Measurements from ENCODE around the gene CERK.

Gene CERK

DNA sequence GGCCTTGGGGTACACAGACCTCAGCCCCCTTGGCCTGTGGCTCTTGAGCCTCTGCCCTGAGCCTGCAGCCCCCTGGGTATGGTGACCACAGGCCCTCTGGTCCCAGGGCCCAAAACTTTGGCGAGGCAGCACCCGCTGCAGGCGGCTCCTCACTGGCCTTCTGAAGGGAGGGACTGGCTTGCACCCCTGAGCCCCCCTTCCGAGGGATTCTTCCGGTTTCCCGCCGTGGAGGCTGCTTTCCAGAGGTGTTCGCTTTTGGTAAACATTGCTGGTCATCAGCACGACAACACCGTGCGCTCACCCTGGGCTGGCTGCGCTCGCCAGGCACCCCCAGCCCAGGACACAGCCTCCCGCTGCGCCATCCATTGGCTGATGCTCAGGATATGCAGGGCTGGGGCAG is 75.8 kb downstream of the CERK start:
- TF ChIP-seq POLR2AphosphoS5 (IDR thresholded peaks at IDR 0.05; ENCODE audit: low read depth, low read length) (no peak), TAF1 (IDR thresholded peaks at IDR 0.05; ENCODE audit: borderline replicate concordance, low read depth, low read length) (no peak), POLR2A (IDR thresholded peaks at IDR 0.05; ENCODE audit: low read depth, low read length) (no peak)
- DNase-seq (ENCODE audit: insufficient read length), result no peak
- FAIRE-seq, result no peak

DNA sequence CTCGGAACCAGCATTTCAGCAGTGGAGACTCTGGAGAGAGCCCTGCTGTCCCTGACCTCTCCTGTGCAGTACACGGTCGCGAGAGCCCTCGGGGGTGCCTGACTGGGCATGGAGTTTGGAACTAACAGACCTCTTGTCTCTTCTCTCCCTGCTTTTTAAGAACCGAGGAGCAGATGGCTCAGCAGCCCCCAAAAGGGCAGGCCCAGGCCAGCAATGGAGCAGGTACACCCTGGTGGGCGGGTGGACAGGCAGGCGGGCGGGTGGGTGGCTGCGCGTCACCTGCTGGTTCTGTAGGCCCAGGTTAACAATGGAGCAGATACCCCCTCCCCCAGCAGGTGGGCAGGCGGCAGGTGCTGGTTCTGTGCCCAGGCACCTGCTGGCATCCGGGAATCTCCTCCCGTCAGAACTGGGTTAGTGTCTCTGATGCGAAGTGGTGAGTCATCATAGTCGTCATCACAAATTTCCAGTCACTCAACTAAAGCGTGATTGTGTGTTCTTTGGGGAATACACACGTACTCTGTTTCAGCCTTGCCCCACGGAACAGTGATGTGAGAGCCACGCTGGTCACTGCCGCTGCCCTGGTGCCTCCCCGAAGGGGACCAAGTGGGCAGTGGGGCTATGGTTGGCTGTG is 76.7 kb downstream of the CERK start:
- FAIRE-seq, result no peak
- no peak for DNase-seq (ENCODE audit: insufficient read length)
- TF ChIP-seq POLR2A (IDR thresholded peaks at IDR 0.05; ENCODE audit: low read depth, low read length), result no peak
- TF ChIP-seq POLR2AphosphoS5 (IDR thresholded peaks at IDR 0.05; ENCODE audit: low read depth, low read length), result no peak
- no peak for TF ChIP-seq TAF1 (IDR thresholded peaks at IDR 0.05; ENCODE audit: borderline replicate concordance, low read depth, low read length)

DNA sequence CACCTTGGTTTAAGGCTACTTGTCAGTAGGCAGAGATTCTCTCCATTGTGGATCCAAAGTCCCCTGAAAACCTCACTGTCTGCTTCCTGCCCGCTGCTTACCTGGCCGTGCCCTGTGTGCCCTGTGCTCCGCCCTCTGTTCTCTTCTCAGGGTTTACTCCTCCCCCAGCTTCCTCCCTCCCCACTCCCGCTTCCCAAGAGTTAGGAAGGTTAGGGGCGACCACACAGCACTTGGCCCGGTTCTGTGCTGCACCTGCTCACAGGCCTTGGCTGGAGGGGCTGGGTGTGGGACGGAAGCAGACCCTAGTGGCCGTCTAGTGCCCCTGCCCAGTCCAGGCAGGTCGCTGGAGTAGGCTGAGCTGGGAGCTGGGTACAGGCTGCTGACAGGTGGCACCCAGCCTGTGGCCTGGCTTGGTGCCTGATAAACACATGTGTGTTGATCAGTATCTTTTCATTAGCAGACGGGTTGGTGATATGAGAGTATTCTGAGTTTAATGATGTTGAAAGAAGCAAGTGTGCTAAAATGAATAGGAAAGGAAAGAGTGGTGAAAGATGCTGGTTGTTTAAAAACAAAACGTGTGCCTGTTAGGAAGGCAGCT is 77.3 kb downstream of the CERK start:
- TF ChIP-seq TAF1 (IDR thresholded peaks at IDR 0.05; ENCODE audit: borderline replicate concordance, low read depth, low read length) (no peak), POLR2AphosphoS5 (IDR thresholded peaks at IDR 0.05; ENCODE audit: low read depth, low read length) (no peak), POLR2A (IDR thresholded peaks at IDR 0.05; ENCODE audit: low read depth, low read length) (no peak)
- FAIRE-seq, result no peak
- DNase-seq (ENCODE audit: insufficient read length), result no peak

DNA sequence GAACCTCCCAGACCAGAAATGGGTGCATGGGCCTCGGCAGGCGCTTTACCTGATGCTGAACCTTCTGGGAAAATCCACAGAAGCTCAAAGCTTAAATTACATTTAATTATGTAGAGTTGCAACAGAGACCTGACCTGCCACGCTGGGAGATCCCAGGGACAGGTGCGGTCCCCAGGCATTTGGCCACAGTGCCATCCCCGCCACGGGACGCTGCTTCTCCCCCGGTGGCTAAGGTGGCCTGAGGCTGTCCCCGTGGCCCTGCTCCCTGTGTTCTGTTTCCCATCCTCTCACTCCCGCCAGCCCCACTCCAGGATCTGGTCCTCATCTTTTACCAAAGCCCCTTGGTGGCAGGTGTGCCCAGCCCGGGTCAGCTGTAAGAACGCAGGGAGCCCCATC is 78.3 kb downstream of the CERK start:
- FAIRE-seq (no peak), DNase-seq (ENCODE audit: insufficient read length) (no peak)
- no peak for TF ChIP-seq TAF1 (IDR thresholded peaks at IDR 0.05; ENCODE audit: borderline replicate concordance, low read depth, low read length)
- TF ChIP-seq POLR2AphosphoS5 (IDR thresholded peaks at IDR 0.05; ENCODE audit: low read depth, low read length), result no peak
- no peak for TF ChIP-seq POLR2A (IDR thresholded peaks at IDR 0.05; ENCODE audit: low read depth, low read length)

DNA sequence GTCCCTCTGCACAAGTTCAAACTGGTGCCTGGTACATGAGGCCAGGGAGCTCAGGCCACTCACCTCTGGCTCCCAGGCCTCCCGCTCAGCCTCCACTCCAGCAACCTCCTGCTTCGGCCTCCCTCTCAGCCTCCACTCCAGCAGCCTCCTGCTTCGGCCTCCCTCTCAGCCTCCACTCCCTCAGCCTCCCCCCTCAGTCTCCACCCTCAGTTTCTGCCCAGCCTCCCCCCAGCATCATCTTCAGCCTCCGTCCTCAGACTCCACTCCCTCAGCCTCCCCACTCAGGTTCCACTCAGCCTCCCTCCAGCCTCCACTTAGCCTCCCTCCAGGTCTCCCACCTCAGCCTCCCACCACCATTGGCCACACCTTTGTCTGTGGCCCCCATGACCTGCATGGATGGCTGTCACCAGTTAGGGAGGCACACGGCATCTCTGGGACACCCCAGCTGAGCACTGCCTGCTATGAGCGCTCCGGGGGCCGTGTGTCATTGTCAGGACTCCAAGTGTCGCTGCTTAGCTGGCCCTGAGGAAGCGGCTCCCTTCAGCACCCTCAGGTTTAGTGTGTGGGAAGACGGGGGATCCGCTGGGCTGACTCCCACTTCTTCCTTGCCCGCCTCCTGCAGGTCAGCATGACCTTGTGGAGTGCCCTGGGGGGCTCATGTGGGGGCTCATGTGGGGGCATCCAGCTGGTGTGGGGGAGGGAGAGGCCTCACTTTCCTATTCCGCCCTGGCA is 78.8 kb downstream of the CERK start:
- DNase-seq (ENCODE audit: insufficient read length) (no peak), FAIRE-seq (no peak)
- TF ChIP-seq TAF1 (IDR thresholded peaks at IDR 0.05; ENCODE audit: borderline replicate concordance, low read depth, low read length) (no peak), POLR2AphosphoS5 (IDR thresholded peaks at IDR 0.05; ENCODE audit: low read depth, low read length) (no peak), POLR2A (IDR thresholded peaks at IDR 0.05; ENCODE audit: low read depth, low read length) (no peak)

DNA sequence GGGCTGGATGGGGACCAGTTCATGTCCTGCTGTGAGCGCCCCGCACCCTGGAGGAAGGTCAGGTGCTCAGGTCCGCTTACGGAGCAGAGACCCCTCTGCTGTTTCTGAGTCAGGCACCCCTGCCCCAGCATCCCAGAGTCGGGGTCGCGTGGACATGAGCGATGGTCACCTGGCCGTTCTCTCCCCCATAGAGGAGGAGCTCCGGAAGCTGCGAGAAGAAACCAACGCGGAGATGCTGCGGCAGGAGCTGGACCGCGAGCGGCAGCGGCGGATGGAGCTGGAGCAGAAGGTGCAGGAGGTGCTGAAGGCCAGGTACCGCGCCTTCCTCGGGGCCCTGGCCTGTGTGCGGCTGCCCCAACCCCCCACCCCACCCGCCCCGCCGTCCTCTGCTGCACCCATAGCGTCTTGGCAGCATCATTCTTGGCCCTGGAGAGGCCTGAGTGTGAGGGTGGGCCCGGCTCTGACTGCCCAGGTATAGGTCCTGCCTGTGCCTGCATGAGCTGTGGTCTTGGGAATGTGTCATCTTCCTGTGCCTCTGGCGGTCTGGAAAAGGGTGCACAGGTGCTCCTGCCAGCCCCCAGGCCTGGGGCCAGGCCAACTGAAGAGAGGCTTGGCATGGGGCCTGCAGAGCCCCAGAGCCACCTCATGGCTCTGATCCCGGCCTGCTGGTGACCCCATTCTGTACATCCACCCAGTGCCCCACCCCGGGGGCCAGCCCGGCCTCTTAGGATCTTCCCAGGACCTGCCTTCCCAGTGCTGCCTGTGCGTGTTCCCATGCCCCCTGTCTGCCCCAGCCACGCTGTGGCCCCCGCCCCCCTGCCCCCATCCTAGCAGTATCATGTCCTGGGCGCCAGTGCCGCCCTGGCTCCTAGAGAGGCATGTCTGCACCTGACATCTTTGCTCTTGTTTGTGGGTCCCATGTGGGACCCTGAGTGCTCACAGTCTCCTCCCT is 79.8 kb downstream of the CERK start:
- TF ChIP-seq POLR2A (IDR thresholded peaks at IDR 0.05; ENCODE audit: low read depth, low read length) (no peak), POLR2AphosphoS5 (IDR thresholded peaks at IDR 0.05; ENCODE audit: low read depth, low read length) (no peak), TAF1 (IDR thresholded peaks at IDR 0.05; ENCODE audit: borderline replicate concordance, low read depth, low read length) (no peak)
- DNase-seq (ENCODE audit: insufficient read length) (no peak), FAIRE-seq (no peak)

DNA sequence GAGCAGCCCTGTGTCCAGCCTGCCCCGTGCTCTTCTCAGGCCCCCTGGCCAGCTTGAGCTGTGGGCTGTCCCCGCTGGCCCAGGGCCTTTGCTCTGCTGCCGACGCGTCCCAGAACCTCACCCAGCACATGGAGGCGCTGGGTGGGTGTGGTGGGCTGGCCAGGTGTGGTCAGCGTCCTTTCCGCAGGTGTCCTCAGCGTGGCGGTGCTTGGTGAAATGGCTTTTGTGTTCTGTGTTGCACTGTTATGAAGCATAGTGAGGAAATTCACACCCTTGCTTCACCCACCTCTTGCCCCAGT is 80.4 kb downstream of the CERK start:
- no peak for FAIRE-seq
- no peak for DNase-seq (ENCODE audit: insufficient read length)
- TF ChIP-seq TAF1 (IDR thresholded peaks at IDR 0.05; ENCODE audit: borderline replicate concordance, low read depth, low read length) (no peak), POLR2AphosphoS5 (IDR thresholded peaks at IDR 0.05; ENCODE audit: low read depth, low read length) (no peak), POLR2A (IDR thresholded peaks at IDR 0.05; ENCODE audit: low read depth, low read length) (no peak)

DNA sequence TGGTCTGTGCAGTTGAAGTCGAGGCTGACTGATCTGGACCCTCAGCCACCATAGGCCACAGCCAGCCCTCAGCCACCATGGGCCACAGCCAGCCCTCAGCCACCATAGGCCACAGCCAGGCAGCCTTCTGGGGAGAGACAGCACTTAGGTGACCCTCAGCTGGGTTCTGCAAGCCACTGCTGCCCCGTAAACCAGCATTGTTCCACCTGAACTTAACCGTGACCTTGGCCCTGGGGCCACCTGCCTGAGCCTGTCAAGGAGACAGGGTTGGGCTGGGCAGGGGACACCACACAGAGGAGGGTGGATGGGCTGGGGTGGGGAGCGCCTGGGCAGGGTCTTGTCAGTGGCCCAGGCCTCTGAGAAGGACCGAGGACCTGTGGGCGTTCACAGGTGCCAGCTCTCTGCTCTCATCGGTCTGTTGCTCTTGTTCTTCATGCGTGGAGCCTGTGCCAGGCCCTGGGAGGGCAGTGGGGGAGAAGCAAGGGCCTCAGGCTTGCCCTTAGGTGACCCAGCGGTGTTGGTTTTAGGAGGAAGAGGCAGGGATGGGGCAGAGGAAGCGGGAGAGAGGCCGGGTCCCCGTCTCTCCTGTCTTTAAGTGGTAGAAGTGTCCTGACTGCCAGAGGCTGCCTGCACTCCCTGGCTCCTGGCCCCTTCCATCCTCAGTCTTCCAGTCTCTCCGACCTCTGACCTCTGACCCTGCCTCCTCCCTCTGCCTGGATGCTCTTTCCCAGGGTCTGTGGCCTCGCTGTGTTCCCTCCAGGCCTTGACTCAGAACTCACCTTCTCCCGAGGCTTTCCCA is 81.0 kb downstream of the CERK start:
- TF ChIP-seq POLR2A (IDR thresholded peaks at IDR 0.05; ENCODE audit: low read depth, low read length), result no peak
- TF ChIP-seq TAF1 (IDR thresholded peaks at IDR 0.05; ENCODE audit: borderline replicate concordance, low read depth, low read length), result no peak
- TF ChIP-seq POLR2AphosphoS5 (IDR thresholded peaks at IDR 0.05; ENCODE audit: low read depth, low read length), result no peak
- no peak for DNase-seq (ENCODE audit: insufficient read length)
- FAIRE-seq, result no peak

DNA sequence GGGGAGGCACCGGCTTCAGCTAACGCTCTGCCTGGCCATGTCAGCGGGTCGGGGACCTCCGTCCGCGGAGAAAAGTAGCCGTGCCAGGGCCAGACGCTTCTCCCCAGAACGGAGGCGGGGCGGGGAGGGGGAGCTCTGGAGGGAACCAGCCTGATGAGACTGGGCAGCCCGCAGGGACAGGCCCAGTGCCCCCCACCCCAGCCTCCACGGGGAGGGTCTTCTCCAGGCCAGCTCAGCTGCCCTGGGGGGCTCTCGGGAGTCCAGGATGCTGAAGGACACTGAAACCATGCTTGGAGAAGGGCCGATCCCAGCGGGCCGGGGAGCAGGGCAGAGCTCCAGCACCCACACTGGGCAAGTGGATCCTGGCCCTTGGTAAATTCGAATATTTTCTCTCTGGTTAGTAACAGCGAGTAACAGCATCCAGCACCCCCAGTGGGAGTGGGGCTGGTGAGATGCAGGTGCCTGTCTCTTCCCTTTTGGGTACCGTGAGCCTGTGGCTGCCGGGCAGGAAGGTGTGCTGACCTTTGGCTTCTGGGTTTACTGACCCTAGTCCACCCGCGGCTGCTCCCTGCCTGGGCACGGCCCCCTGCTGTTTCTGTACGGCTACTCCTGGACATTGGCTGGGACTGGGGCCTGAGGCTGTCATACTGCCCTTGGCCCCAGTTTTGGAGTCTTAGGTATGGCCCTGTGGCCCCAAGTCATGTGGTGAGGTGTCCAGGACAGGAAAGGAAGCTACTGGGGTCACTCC is 82.0 kb downstream of the CERK start:
- FAIRE-seq (no peak), DNase-seq (ENCODE audit: insufficient read length) (no peak)
- no peak for TF ChIP-seq POLR2A (IDR thresholded peaks at IDR 0.05; ENCODE audit: low read depth, low read length)
- TF ChIP-seq POLR2AphosphoS5 (IDR thresholded peaks at IDR 0.05; ENCODE audit: low read depth, low read length), result no peak
- TF ChIP-seq TAF1 (IDR thresholded peaks at IDR 0.05; ENCODE audit: borderline replicate concordance, low read depth, low read length), result no peak

All from GM12892 (cell line).